IPS-NIHi7 (cell line): ENCODE data around the gene SNTG2.

Source experiments
- DNase-seq: peaks from one replicate; pipeline ENCODE4 v3.0.0; 2012; ENCODE audit warnings: mixed read lengths; ENCODE audit errors: extremely low spot score

The SNTG2 gene

DNA sequence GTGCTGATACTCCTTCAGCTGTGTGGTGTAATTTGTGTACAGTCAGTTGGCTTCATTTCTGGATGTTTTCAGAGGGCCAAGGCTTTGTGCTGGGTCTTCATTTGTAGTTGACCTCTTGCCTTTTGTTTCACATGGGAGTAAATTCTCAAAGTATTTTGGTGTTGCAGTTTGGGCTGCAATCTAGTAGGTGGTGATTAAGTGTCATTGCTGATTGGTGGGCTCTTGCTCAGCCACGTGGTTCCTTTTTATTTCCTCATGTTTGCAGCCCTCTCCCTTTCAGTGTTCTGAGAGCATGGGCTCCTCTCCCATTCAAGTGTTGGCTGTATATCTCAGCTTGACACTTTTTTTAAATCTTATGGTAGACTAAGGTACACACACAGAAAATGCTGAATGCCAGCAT lies 96.8 kb downstream of the SNTG2 start:
- no peak for DNase-seq

DNA sequence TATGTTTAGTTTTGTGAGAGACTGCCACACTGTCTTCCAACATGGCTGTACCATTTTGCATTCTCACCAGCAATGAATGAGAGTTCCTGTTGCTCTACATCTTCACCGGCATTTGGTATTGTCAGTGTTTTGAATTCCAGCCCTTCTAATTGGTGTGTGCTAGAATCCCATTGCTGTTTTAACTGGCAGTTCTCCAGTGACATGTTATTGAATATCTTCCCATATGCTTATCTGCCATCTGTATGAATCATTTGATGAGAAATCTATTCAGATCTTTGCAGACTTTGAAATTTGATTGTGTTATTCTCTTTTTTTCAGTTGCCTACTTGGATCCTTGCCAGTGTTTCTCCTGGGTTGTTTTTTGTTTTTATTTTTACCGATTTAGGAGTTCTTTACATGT lies 99.0 kb downstream of the SNTG2 start:
- DNase-seq, result no peak

DNA sequence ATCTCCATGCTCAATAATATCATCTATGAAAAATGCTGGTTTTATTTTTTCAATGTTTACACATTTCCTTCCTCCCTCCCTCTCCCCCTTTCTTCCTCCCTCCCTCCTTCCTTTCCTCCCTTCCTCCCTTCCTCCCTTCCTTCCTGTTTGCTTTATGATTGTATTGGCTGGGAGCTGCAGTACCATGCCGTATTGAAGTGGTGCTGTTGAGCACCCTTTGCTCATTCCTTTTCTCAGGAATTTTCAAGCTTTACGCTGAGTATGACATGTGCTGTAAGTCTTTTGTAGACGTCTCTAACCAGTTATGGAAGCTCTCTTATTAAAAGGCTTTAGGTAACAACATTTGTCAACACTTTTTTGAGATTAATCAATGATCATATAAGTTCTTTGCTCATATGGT lies 100.4 kb downstream of the SNTG2 start:
- no peak for DNase-seq

DNA sequence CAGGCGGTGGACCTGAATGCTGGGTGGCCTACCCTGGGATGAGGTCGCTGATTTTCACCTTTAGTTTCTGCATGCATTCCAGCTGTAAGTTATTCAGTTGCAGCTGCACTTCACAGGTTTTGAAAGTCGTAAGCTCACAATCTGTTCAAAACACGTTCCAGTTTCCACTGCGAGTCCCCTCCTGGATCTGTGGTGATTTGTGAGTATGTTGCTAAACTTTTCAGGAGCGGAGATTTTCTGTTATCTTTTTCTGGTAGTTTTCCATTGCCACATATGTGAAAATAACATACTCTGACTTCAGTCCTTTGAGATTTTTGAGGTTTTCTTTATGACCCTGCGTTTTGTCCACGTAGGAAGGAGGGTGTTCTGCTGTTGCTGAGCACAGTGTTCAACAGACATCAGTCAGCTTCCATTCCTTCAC lies 102.1 kb downstream of the SNTG2 start:
- DNase-seq, result no peak

DNA sequence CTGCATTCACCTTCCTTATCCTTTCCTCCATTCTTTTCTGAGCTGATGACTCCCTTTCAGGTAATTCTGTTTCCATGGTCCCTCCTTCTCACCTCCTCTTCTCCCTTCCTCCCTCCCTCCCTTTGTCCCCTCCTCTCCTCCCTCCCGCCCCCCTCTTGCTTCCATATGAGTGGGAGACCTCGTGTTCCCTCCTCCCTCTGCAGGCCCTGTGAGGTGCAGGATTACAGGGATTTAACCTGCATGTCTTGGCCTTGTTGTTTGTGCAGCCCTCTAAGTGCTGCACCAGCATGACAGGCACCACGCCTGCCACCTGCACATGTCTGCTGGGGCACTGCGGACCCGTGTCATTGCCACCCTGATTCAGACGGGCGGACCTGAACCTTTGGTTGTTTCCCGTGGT lies 103.1 kb downstream of the SNTG2 start:
- DNase-seq, result no peak

DNA sequence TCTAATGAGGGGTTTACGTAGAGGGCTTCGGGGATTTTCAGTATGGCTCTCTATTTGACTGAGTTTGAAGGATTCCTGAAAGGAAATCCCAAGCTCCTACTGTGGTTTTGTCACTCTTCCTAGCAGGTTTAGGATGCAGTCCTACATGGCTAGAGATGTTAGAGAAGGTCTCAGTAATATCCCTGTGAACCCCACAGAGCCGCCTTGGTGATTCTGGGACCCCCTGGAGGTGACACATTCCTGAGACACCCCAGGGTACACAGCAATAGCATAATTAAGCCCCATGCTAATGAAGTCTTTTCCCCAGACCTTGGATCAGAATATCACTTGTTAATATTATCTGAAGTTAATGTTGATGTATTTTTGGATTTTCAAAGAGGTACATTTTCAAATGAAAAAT lies 103.8 kb downstream of the SNTG2 start:
- no peak for DNase-seq

DNA sequence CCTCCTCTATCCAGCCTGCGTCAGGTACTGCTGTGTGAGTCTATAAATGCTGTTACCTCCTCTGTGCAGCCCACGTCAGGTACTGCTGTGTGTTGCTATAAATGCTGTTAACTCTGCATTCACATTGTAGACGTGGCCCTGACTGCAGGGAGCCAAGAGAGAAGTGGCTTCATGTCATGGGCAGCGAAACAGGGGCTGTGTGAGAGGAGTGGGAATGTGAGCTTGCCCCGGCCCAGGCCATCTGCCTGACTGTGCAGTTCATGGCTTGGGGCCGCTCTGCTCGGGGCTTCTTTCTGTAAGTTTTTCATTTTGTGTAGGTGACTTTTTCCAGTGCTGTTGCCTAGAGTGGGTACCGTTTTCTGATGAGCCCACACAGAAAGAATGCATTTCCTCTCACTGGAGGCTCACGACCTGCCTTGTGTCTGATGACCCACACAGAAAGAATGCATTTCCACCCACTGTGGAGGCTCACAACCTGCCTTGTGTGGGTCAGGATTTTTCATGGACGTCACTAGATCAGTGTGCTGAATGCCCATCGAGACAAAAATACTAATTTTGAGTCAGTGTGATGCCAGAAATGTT lies 104.5 kb downstream of the SNTG2 start:
- no peak for DNase-seq

DNA sequence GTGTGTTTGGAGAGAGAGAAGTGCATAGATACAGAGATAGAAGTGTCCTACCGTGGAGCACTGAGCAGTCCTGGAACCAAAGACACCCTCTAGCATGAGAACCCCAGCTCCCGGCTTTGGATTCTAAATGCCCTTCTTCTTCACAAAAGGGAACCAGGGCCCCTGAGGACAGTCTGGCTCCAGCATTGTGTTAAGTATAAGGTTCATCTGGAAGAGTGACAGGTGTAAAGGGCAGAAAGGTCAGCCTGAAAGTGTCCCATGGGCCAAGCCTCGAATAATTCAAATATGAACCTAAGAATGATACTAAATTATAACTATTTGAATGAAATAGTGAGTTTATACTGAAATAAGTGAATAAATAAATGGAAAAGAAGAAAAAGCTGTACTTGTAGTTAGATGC lies 109.7 kb downstream of the SNTG2 start:
- DNase-seq, result no peak

DNA sequence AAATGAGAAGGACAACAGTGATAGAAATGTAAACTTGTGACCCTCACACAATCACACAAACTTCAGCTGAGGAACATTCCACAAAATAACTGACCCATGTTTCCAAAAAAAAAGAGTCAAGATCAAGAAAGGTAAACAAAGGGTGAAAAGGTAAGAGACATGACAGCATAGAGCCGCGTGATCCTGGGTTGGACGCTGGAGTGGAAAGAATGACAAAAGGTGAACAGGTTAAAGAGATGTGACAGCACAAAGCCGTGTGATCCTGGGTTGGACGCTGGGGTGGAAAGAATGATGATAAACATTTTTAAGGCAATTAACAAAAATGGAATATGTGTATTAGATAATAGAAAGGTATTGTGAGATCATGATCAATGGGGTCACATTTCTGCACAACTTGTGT lies 110.3 kb downstream of the SNTG2 start:
- no peak for DNase-seq

DNA sequence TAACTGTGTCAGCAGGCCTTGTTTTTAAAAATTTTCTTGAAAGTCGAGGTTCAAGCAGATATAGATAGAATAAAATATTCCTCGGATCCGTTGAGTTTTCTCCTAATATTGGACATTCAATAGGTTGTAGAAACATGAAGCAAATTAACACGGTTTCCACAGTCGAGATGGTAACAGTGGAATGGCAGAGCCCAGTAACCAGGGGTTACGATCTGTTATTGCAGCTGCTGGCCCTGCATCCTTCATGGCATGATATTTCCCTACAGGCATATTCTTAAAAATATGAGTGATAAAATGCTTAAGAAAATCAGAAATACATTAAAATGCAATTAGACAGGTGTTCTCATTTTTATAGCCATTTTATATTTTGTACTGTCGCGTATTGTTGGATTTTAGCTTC lies 117.6 kb downstream of the SNTG2 start:
- no peak for DNase-seq

DNA sequence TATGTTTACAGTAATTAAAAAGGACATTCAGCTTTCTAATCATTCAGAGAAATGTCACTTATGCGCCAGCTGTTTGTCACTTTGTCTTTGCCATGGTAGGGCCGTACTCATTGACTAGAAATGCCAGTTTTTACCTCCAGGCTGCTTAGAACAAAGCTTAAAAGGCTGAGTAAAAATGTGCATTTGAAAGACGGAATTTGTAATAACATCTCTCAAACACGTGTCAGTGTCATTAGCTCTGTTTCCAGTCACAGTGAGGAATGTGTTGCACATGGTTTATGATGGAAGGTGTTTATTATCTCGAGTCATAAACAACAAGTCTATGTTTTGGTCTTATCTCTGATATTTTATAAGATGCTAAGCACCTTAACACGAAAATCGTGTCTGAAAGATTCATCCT lies 118.2 kb downstream of the SNTG2 start:
- DNase-seq, result no peak

DNA sequence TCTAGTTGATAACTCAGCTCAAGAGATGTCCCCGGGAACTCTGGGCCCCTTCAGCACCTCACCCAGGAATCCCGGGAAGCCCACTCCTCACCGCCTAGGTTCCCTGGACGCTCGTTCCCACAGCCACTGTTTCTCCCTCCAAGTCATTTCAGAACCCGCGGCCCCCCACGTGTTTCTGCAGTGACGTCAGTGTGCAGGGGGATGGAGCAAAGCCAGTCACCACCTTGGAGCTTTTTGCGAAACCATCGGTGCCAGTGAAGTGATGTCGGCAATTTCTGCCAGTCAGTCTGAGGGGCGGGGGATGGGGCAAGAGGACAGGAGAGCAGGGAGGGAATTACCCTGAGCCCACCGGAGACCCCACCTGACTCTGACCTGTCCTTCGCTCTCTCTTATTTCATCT lies 119.2 kb downstream of the SNTG2 start:
- DNase-seq, result no peak

DNA sequence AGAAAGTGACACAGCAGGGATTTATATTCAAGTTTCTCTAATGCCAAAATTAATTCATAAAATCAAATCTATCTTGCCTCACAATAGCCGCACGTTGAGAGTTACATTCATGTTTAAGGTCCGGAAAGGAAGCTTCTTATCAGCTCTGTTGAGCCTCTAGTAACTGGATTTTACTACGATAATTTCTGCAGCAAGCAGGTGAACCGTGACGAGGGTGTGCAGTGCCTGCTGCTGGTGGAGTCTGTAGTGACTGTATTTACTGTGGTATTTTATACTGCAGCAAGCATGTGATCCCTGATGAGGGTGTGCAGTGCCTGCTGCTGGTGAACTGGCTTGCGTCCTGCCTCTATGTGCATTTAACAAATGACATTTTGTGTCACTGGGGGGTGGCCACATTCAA lies 120.0 kb downstream of the SNTG2 start:
- DNase-seq, result no peak

DNA sequence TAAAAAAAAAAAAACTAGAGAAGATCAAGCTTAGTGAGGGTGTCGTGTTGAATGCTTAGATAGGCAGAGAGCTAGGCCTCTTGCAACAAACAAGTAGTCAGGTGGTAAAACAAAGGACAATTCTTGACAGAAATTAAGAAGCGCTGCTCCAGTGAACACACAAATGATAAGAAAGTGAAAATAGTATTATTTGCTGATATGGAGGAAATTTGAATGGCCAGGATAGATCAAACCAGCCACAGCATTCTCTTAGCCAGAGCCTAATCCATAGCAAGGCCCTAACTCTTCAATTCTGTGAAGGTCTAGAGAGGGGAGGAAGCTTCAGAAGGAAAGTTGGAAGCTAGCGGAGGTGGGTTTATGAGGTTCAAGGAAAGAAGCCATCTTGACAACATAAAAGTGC lies 121.0 kb downstream of the SNTG2 start:
- no peak for DNase-seq

DNA sequence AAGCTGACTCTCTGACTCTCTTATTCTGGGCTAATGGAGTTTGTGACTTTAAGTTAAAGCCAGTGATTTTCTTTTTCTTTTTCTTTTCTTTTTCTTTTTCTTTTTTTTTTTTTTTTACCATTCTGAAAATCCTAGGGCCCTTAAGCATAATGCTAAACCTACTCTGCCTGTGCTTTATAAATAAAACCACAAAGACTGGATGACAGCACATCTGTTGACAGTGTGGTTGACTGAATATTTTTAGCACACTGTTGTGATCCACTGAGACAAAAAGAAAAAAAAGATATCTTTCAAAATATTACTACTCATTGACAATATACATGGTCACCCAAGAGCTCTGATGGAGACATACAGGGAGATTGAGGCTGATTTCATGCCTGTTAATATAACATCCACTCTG lies 121.6 kb downstream of the SNTG2 start:
- no peak for DNase-seq

DNA sequence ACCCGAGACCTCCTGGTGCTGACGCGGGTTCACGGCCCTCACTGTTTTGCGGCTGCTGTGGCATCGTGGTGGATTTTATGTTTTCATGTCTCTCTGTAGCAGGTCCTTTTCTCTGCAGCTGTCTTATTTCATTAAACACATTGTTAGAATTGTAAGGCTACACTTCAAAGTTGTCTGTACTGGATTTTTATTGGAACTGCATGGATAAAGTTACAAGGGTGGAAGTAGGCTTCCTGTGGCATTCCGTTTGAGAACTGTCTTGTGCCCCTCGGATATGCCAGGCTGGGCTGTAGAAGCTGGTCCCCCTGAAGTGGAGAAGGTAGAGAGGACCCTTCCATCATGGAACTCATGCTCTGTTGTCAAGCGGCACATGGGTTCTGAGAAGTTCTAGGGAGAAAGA lies 127.3 kb downstream of the SNTG2 start:
- no peak for DNase-seq

DNA sequence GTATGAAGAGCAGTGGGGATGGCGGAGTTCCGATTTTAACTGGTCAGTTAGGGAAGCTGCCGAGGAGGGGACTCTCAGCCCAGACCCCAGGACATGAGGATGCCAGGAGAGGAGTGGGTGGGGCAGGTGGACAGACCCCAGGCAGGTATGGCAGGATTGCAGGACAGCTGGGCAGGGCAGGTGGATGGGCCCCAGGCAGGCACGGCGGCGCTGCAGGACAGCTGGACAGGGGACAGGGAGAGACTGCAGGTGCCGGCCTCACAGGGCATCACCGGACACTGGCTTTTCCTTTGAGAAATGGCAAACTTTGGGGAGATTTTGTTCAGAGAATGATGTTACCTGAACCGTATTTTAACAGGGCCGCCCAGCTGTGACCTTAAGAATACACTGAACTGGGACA lies 127.7 kb downstream of the SNTG2 start:
- no peak for DNase-seq

DNA sequence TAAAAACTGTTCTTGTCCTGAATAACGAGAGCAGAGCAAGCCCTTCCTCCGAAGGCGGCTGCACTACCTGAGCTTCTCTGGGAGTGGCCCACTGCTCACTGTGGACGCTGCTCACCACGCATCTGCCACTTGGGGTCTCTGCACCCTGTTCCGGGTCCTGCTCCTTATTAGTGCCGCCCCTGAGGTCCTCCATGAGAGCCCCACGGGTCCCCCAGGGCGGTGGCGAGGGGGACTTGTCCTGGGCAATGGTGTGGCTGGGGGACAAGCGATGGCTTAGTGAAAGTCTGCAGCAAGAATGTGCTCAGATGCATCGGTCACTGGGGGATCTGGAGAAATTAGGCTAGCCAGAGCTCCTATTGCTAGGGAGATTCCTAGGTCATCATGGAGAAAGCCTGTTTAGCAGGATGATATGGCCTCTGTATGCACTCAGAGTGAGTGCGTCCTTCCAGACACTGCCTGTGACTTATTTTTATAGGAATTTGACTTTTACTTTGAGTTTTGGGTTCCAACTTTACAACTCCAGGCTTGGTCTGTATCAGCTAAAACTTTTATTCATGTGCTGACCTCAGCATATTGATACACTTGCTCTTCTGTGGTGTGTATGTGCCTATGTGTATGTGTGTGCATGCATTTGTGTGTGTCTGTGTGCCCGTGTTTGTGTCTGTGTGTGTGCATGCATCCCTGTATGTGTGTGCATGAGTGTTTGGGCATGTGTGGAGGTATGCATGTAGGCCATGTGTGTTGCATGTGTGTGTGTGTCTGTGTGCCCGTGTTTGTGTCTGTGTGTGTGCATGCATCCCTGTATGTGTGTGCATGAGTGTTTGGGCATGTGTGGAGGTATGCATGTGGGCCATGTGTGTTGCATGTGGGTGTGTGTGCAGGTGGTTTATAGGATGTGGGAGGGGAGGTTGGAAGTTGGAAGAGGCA lies 129.5 kb downstream of the SNTG2 start:
- no peak for DNase-seq

DNA sequence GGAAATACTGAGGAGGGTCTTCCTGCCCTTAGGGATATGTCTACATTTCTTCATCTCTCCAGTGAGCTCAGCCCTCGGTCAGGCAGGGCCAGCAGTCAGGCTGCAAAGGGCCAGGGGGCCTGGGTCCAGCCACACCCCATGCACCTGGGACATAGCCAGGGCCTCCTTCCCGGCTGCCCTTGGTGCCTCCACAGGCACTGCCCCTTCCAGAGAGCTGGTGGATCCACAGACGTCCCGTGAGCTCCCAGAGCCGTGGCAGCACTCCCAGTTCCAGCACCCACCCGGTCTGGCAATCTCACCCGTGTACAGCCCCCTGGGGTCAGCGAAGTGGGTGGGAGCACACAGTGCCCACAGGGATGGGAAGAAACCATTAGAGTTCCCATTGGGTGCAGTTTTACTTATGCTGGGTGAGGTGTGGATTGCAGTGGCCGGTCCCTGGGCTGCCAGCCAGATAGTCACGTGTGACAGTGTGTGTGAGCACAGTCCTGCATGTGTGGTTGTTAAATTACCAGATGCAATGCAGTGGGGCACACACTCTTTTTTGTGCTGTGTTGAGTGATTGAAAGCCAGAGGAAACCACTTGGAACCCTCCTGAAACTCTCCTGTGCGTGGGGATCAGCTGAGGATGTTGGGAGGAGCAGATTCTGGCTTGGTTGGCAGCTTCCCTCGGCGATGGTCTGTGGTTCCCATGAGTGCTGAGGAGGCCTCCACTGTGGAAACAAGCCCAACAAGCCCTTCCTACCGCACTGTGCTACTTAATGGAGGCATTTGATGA lies 131.0 kb downstream of the SNTG2 start:
- DNase-seq, result no peak

DNA sequence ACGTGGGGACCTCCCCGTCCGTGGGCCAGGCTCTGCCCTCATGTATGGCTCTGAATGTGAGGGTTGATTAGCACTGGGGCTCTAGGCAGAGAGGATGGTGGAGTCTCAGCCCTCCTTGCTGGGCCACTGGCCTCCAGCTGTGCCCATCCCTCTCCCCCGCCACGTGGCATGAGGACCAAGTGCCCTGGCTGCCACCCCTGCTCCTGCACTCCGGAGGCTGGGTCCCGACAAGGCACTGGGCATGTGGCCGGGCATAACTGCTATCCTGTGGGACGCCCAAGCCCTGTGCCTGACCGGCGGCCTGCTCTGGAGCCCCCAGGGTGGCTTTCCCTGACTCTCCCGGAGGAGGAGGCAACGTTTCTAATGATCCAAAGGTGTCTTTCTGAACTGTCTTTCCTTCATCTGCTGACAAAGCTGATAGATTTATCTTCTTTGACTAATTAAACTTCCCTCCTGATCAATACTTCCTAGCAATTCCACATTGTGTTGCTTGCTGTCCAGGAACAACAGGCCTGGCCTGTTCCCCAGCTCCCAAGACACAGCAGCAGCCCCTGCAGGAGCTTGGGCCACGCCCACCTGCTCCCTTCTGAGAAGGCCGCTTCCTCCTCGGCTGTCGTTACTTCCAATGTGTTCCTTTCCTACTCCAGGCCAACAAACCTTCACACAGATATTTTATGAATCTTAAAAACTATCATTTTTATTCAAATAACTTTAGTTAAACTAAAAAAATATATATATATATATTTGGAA lies 132.0 kb downstream of the SNTG2 start:
- DNase-seq, result peak; percentile 64

DNA sequence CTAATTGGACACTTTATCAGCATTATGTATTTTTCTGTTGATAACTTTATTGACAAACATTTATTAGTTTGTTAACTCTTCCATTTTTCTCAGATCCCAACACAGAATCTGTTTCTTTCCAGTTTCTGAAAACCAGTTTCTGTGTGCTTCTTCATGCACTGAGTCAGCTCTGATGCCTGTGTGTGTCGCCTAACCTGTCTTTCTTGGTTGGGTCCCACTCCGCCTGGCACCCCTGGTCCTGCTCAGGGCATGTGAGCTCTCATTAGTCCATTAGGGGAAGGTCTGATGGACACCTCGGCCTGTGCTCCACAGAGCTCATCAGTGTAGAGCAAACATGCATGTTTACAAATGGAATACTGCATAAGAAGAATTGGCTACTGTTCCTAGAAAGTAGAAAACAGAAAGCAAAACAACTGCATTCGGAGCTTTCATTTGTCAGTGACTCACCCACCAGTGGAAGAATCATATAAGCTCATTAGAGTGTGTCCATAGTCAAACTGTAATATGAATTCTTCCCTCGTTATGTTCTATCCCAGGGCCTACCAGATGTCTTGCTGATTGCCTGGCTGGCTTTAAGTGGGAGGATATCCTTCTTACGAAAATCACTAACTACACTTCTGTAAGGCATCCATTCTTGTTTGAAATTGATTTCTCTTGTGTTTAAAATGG lies 137.7 kb downstream of the SNTG2 start:
- no peak for DNase-seq
